Loucy (cell line): Measurements from ENCODE around the gene RAPGEF2.

Experiments used
- H2AFZ ChIP-seq: fragments of 200-600 bp; sonication (generic); 2 replicates; pipeline ENCODE4 v1.6.0; 2016; ENCODE audit warnings: antibody characterized with exemption, mild to moderate bottlenecking, low read length, moderate library complexity
- H3F3A ChIP-seq: fragments of 200-600 bp; 2 replicates; pipeline ENCODE4 v1.6.0; 2016; ENCODE audit warnings: antibody characterized with exemption, low read depth, mild to moderate bottlenecking
- H3K27me3 ChIP-seq: fragments of 200-600 bp; sonication (generic); 2 replicates; pipeline ENCODE4 v1.6.1; 2014; ENCODE audit warnings: low read length, mild to moderate bottlenecking; ENCODE audit not compliant: insufficient read depth, poor library complexity, severe bottlenecking
- H3K36me3 ChIP-seq: fragments of 200-600 bp; sonication (generic); 2 replicates; pipeline ENCODE4 v1.6.1; 2016; ENCODE audit warnings: low read length; ENCODE audit not compliant: insufficient read depth
- H3K4me1 ChIP-seq: fragments of 200-600 bp; sonication (generic); 2 replicates; pipeline ENCODE4 v1.5.1; 2014; ENCODE audit warnings: low read length, mild to moderate bottlenecking; ENCODE audit not compliant: insufficient read depth, poor library complexity, severe bottlenecking
- H3K4me2 ChIP-seq: fragments of 200-600 bp; sonication (generic); 2 replicates; pipeline ENCODE4 v1.6.0; 2014; ENCODE audit warnings: antibody characterized with exemption, low read length, low read depth, mild to moderate bottlenecking; ENCODE audit not compliant: poor library complexity, severe bottlenecking
- H3K4me3 ChIP-seq: fragments of 200-600 bp; sonication (generic); 2 replicates; pipeline ENCODE4 v1.5.1; 2014; ENCODE audit warnings: low read length, mild to moderate bottlenecking, mixed read lengths; ENCODE audit not compliant: poor library complexity, severe bottlenecking
- H3K79me2 ChIP-seq: fragments of 200-600 bp; sonication (generic); 2 replicates; pipeline ENCODE4 v1.6.1; 2014; ENCODE audit warnings: low read length; ENCODE audit not compliant: insufficient read depth
- H3K9ac ChIP-seq: fragments of 200-600 bp; sonication (generic); 2 replicates; pipeline ENCODE4 v1.6.0; 2014; ENCODE audit warnings: mild to moderate bottlenecking, low read depth, low read length, moderate library complexity; ENCODE audit not compliant: poor library complexity, severe bottlenecking
- H3K9me2 ChIP-seq: fragments of 200-600 bp; sonication (generic); replicated peaks from 2 replicates; pipeline ENCODE4 v1.6.1; 2016; ENCODE audit warnings: low read depth, low read length, mixed read lengths
- H3K9me3 ChIP-seq: fragments of 200-600 bp; sonication (generic); 2 replicates; pipeline ENCODE4 v1.6.1; 2014; ENCODE audit warnings: mild to moderate bottlenecking, antibody characterized with exemption, low read length, low read depth; ENCODE audit not compliant: insufficient read depth
- H4K20me1 ChIP-seq: fragments of 200-600 bp; sonication (generic); 2 replicates; pipeline ENCODE4 v1.6.0; 2014; ENCODE audit warnings: antibody characterized with exemption, low read length, mild to moderate bottlenecking; ENCODE audit not compliant: insufficient read depth, poor library complexity, severe bottlenecking
- EZH2phosphoT487 ChIP-seq: fragments of 200-600 bp; IDR thresholded peaks from 2 replicates; pipeline ENCODE4 v1.6.1; 2018; ENCODE audit warnings: antibody characterized with exemption, mild to moderate bottlenecking, moderate library complexity, borderline replicate concordance
- TF ChIP-seq, protein P1 (sequence below): fragments of 200-600 bp; sonication (generic); conservative IDR thresholded peaks from 2 replicates; pipeline ENCODE4 v1.5.1; 2014; ENCODE audit warnings: mild to moderate bottlenecking, antibody characterized with exemption, low read length

The RAPGEF2 gene

DNA sequence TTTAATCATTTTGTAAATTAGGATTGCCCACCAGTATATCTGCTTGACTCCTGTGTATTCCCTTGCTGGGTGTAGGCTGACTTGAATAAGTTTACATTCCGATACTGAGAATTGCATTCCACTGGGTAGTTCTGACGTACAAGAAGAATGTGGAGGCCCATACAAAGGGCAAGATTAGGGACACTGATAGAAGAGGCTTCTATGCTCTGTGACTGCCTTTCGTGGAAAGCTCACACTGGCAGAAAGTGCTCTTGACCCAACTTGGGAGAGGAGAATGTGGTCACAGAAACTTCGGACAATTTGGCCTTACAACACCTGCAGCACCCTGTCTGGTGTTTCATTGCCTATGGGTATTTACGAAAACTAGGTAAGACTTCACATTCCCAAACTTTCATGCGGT lies 126.3 kb downstream of the RAPGEF2 start:
- Histone ChIP-seq H2AFZ (no peak overlapping the region), H3K27me3 (no peaks in the 10 kb centered on the region), H3K79me2 (peaks cover 61% of the 10 kb centered on the region), H3K4me3 (no peak overlapping the region), H4K20me1 (peaks cover 12% of the 10 kb centered on the region), H3F3A (no peaks in the 10 kb centered on the region), H3K9ac (no peak overlapping the region), H3K36me3 (no peaks in the 10 kb centered on the region), H3K4me2 (no peak overlapping the region), H3K4me1 (no peaks in the 10 kb centered on the region), H3K9me3 (no peaks in the 10 kb centered on the region), H3K9me2 (no peaks in the 10 kb centered on the region)
- no peak for TF ChIP-seq EZH2phosphoT487
- TF ChIP-seq, protein P1, sequence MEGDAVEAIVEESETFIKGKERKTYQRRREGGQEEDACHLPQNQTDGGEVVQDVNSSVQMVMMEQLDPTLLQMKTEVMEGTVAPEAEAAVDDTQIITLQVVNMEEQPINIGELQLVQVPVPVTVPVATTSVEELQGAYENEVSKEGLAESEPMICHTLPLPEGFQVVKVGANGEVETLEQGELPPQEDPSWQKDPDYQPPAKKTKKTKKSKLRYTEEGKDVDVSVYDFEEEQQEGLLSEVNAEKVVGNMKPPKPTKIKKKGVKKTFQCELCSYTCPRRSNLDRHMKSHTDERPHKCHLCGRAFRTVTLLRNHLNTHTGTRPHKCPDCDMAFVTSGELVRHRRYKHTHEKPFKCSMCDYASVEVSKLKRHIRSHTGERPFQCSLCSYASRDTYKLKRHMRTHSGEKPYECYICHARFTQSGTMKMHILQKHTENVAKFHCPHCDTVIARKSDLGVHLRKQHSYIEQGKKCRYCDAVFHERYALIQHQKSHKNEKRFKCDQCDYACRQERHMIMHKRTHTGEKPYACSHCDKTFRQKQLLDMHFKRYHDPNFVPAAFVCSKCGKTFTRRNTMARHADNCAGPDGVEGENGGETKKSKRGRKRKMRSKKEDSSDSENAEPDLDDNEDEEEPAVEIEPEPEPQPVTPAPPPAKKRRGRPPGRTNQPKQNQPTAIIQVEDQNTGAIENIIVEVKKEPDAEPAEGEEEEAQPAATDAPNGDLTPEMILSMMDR = no peak

- Histone ChIP-seq H3K4me1 (no peaks in the 10 kb centered on the region), H3K9me3 (no peaks in the 10 kb centered on the region), H3K4me2 (no peak overlapping the region), H3K9me2 (no peaks in the 10 kb centered on the region), H3K27me3 (no peaks in the 10 kb centered on the region), H3F3A (no peaks in the 10 kb centered on the region), H3K9ac (no peak overlapping the region), H3K4me3 (no peak overlapping the region), H3K36me3 (no peaks in the 10 kb centered on the region), H4K20me1 (peaks cover 6% of the 10 kb centered on the region), H2AFZ (no peak overlapping the region), H3K79me2 (peaks cover 54% of the 10 kb centered on the region)
- TF ChIP-seq EZH2phosphoT487 = no peak
- TF ChIP-seq, protein P1 = no peak
Observed at GRCh38 chr4:159232465-159233106, 129.7 kb downstream of the RAPGEF2 start.

- H3K27me3 ChIP-seq = no peaks in the 10 kb centered on the region
Observed at GRCh38 chr4:159235779-159236368, 133.0 kb downstream of the RAPGEF2 start.

More at GRCh38 chr4:159235779-159236368, 133.0 kb downstream of the RAPGEF2 start:
- H3K4me3 ChIP-seq = no peak overlapping the region
- H3F3A ChIP-seq = no peaks in the 10 kb centered on the region
- H3K79me2 ChIP-seq = peaks cover 37% of the 10 kb centered on the region
- no peak overlapping the region for H2AFZ ChIP-seq
- H3K4me1 ChIP-seq = peaks cover 2% of the 10 kb centered on the region
- H3K9ac ChIP-seq = no peak overlapping the region
- peaks cover 5% of the 10 kb centered on the region; the same call in 1 of the 2 replicates for H3K36me3 ChIP-seq
- H4K20me1 ChIP-seq = peaks cover 6% of the 10 kb centered on the region
- no peaks in the 10 kb centered on the region for H3K9me2 ChIP-seq
- no peaks in the 10 kb centered on the region for H3K9me3 ChIP-seq
- no peak overlapping the region for H3K4me2 ChIP-seq
- TF ChIP-seq, protein P1 = no peak
- TF ChIP-seq EZH2phosphoT487 = no peak
